GM21619 (cell line): ENCODE measurements around the gene WDR18.
A peak's percentile ranks its signal among the peaks of the same experiment; 100 is the strongest.

Source experiments
- ATAC-seq: cut with Tn5 transposase; IDR thresholded peaks from one replicate; pipeline ENCODE4 v1.9.1; 2021; ENCODE audit not compliant: unreplicated experiment

Gene WDR18, protein sequence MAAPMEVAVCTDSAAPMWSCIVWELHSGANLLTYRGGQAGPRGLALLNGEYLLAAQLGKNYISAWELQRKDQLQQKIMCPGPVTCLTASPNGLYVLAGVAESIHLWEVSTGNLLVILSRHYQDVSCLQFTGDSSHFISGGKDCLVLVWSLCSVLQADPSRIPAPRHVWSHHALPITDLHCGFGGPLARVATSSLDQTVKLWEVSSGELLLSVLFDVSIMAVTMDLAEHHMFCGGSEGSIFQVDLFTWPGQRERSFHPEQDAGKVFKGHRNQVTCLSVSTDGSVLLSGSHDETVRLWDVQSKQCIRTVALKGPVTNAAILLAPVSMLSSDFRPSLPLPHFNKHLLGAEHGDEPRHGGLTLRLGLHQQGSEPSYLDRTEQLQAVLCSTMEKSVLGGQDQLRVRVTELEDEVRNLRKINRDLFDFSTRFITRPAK

DNA sequence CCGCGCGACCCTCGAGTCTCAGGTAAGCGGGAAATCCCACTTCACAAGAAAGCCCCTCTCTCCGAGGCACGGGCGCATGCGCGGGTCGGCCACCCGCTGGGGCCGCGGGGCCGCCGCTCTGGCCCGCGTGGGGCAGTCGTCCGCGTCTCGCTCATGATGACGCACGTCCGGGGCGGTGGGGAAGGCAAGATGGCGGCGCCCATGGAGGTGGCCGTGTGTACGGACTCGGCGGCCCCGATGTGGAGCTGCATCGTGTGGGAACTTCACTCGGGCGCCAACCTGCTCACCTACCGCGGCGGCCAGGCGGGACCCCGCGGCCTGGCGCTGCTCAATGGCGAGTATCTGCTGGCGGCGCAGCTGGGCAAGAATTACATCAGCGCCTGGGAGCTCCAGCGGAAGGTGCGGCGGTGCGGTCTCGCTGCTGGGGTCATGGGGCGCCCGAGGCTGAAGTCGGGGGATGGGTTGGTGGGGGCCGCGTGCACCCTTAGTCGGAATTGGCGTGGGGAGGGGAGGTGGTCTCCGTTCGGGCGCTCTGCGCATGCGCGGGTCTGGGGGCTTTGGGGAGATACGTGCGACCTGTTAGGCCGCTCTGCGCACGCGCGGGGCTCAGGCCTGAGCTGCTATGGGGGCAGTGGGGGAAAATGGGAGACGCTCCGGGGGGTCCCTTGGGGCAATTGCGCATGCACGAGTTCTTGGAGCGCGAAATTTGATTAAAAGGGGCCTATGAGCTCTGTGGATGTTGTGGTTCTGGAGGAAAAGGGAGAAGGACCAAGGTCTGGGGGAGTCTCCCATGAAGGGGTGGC is at the start of gene WDR18:
TSS of gene WDR18 (plus strand) at position 181 of the 803 bp plus-strand sequence. CDS start at position 190, 9 bp downstream.
- ATAC-seq = peak; percentile 59

DNA sequence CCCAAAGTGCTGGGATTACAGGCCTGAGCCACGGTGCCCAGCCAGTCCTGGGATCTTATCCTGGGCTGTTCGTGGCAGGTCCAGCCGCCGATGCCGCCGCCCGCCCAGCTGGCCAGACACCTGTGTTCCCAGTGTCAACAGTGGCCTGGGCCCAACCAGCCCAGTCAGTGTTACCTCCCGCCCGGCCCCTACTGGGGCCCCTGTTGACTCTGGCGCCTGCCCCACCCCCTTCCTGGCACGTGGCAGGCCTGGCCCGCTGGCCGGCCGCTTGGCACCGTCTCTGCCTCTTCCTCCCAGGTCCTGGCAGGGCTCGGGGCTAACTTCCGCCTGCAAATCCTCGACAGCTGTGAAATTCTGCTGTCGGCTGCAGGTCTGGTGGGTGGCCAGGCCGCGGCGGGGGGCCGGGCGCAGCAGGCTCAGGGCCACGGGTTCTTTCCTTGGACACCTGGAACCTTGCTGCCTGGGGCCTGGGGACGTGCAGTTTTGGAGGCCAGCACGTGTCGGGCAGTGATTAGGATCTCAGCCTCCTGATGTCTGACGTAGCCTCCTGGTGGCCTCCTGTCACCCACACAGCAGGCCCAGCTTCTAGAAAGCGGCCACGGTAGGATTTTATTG is 49.2 kb upstream of the WDR18 start:
- no peak for ATAC-seq

DNA sequence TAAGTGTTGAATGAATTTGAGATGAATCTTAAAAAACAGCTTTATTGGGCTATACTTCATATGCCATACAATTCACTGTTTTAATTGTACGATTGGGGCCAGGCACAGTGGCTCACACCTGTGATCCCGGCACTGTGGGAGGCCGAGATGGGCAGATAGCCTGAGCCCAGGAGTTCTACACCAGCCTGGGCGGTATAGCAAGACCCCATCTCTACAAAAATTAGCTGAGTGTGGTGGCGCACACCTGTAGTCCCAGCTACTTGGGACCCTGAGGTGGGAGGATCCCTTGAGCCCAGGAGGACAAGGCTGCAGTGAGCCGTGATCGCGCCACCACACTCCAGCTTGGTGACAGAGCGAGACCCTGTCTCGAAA is 48.0 kb upstream of the WDR18 start:
- ATAC-seq = no peak

DNA sequence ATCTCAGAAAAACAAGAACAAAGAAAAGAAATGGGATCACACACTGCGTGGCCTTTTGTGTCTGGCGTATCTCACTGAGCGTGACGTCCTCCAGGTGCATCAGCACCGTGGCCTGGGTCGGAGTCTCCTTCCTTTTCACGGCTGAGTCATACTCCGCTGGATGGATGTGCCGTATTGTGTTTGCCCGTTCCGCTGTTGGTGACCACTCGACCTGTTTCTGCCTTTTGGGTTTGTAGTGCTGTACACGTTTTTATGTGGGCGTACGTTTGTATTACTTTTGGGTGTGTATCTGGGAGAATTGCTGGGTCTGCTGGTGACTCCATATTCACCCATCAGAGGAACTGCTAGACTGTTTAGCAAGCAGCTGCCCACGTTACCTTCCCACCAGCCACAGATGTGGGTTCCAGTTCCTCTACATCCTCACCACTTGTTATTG is 46.9 kb upstream of the WDR18 start:
- ATAC-seq = no peak

DNA sequence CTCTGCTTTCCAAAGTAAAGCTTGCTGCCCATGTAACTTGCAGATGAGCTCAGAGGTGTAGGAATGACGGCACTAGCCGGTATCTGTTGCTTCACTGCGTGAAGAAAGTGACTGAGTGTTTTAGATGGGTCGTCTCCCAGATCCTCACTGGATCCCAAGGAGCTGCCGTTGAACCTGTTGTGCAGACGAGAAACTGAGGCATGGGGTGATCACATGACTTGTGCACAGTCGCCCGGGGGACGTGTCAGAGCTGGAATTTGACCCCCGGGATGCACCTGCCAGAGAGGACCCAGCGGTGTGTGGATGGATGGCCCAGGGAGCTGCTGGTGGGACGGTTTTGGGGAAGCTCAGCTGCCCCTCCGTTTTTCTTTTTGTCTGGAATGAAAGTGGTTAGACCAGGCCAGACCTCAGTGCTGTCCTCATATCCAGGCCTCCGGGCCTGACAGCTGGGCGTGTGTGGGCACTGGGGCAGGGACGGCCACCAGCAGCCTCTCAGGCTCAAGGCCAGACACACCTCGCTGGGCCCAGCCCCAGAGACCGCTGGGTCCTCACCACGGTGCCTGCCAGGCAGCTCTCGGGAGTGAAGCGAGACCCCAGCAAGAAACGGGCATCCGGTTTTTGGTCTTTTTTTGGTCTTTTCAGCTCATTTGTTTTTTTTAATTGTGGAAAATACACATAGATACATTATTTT is 45.8 kb upstream of the WDR18 start:
- no peak for ATAC-seq

DNA sequence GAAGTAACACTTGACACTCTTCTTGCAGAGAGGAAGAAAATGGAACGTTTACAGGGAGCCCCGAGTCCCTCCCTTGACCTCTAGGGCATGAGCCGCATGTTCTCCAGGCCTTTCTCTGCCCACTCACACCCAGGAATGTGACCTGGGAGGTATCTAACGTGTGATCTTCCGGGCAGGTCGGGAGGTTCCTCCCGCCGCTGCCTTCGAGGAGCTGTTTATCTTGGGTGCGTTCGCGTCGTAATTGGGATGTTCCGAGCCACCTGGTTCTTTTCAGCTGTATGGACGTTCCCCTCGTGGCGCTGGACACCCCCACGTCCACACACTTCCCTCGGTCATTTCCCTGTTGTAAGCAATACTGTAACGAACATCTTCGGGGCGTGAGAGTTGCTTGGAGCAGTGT is 44.7 kb upstream of the WDR18 start:
- no peak for ATAC-seq

DNA sequence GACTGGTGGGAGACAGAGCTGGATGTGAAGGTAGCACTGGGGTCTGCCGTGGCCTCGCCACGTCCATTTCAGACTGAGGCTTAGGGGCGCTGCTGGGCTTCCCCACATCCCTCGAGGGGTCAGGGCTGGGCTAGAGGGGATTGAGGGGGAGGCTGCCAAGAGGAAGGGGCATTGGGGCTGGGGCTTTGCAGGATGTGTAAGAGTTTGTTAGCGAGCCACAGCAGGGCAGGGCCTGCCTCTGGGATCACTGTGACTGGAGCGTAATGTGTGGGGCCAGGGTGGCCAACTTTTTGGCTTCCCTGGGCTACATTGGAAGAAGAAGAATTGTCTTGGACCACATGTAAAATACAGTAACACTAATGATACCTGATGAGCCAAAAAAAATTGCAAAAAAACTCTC is 44.2 kb upstream of the WDR18 start:
- no peak for ATAC-seq

DNA sequence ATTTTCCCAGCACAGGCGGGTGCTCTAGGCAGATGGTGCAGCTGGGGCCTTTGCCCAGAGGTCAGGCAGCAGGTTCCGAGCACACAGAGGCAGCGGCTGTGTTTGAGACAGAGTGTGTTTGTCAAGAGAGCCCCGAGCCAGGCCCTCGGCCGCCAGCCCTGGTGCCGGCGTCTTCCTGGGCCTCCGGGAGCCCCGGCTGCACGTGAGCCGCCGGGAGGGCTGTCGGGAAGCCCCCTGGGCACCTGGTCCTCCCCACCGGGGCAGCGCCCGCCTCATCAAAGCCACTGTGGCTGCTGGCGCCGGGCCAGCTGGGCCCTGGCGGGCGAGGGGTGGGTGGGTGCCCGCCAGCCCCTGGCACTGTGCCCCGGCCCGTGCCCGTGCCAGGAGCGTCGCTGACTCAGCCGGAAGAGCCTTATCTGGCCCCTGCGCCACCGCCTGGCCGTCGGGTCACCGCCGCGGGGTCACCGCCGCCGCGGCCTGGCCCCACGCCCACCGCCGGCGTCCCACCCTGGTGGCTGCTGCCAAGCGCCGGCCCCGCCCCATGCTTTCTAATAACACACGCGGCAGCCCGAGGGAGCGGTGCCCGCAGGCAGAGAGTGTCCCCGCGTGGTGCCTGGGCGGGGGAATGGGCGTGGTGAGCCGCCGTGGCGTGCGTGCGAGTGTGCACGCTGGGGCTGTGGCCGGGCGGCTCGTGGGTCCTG is 43.4 kb upstream of the WDR18 start:
- peak; percentile 33 for ATAC-seq

DNA sequence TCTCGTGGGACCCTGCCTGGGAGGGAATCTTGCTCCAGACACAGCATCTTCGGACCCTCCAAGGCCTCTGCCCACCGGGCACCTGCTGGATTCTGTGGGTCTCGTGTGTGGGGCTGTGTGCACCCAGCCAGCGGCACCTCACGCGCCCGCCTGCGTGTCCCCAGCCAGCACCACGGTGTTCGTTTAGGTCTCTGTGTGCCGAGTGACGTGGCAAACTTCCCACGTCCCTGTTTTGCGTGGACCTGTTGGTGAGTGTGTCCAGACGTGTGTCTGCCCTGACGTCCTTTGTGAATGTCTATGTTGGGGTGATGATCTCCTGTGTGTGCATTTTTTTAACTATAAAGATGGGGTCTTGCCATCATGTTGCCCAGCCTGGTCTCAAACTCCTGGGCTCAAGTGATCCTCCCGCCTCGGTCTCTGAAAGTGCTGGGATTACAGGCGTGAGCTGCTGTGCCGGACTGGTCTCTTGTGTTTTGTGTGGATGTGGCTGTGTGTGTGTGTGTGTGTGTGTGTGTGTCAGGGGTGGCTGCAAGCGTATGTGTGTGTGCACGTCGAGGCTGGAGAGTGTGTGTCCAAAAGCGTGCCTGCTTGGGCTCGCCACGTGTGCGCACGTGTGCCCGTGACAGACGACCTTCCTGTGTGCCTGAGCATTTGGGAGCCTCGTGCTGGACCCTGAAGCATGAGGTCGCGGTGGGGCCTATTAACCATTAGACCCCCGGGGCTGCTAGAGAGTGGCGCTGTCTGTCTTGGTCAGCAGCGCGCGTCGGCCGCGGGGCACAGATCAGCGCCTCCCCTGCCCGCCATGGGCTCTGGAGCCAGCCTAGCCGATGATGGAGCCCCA is 42.6 kb upstream of the WDR18 start:
- ATAC-seq = no peak

DNA sequence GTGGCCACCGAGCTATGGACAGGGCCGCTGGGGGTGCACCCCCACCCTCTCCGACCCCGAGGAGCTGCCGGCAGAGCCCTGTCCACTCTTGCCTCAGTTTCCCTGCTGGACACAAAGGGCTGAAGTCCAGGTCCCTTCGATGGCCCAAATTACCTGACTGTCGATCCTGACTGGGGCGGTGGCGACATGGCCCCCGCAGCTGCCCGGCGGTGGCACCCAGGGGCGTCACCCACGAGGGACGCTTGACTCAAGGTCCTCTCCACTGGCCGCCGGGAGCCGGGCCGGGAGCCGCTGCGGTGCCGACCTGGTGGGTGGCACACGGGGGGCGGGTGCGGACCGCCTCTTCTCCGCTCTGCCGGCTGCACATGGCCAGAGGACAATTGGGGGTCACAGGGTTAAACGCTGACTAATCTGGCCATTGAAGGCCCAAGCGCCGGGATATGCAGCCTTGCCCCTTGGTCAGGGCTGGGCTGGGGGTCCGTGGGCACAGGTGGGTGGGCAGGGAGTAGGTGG is 42.0 kb upstream of the WDR18 start:
- no peak for ATAC-seq

DNA sequence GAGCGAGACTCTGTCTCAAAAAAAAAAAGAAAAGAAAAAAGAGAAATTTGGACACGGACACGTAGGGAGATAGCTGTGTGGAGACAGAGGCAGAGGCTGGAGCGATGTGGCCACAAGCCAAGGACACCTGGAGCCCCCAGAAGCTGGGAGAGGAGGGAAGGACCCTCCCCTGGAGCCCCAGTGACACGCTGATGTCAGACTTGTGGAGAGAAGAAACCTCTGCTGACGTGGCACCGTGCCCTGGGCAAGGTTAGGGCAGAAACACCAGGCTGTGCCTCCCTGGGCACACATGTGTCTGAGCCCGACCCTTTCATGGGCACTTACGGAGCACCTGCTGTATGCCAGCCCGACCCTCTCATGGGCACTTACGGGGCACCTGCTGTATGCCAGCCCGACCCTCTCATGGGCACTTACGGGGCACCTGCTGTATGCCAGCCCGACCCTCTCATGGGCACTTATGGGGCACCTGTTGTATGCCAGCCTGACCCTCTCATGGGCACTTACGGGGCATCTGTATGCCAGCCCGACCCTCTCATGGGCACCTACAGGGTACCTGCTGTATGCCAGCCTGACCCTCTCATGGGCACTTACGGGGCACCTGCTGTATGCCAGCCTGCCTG is 40.5 kb upstream of the WDR18 start:
- ATAC-seq = no peak

DNA sequence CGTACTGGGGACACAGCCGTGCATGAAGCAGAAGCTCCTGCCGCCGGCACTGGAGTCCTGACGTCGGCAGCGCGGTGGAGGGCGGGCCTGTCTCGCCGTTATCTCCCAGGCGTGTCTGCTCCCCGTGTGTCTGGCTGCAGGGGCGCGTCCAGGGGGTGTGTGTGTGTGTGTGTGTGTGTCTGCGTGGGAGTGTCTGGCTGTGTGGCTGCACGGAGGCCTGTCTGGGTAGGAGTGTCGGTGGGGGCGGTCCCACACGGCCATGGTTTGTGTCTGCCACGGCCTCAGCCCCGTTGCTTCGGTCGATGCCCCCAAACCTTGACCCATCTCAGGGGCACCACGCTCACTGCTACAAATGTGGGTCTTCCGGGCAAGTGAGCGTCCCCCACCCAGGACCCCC is 40.0 kb upstream of the WDR18 start:
- ATAC-seq = no peak

DNA sequence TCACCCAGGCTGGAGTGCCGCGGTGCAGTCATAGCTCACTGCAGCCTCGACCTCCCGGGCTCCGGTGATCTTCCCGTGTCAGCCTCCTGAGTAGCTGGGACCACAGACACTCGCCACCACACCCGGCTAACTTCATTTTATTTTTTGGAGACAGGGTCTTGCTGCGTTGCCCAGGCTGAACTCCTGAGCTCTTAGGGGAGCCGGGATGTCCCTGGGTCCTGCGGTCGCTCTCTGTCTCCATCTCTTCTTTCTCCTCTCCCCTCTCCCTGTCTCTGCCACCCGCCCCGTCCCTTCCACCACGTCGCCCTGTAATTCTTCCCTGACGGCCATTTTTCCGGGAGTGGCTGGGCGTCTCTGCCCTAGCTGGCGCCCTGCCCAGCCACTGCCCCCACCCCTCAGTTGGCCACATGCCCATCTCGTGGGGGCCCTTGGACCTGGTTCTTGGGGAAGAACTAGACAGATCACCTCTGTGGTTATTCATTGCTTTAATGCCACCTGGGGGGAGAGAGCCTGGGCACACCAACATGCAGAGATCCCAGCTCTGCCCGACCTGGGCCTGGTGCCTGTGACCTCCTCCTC is 39.4 kb upstream of the WDR18 start:
- ATAC-seq = no peak

DNA sequence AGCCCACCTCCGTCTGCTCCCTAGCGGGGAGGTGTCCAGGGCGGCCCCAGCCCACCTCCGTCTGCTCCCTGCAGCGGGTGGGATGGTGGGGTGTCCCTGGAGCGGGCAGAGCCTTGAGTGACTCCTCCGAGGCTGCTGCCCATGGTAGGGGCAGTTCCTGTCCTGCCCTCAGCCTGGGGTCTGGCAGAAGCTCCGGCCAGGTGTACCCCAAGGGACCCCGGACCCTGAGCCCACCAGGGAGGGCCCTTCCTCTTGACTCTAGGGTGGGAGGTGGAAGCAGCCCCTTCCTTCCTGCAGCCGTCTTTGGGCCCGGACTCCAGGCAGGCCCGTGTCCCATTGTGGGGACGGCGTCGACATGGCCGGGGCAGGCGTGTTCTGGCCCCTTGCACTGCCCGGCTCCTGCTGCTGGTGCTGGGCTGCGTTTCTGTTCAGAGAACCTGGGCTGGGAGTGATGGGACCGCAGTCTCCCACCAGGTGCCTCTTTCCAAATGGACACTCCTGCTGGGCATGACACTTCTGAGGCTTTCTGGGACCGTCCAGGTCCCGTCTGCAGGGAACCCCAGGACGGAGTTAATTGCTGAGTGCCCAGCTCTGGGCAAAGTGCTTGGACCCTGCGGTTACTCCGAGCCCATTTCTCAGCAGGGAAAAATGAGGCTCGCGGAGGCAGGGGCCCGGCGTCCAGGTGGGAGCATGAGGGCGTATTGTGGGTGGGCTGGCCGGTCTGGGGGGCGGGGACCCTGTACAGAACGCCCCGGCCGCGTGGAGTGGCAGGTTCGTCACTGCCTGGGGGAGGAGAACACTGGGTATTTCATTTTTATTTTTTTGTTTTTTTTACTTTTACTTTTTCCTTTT is 38.5 kb upstream of the WDR18 start:
- no peak for ATAC-seq

DNA sequence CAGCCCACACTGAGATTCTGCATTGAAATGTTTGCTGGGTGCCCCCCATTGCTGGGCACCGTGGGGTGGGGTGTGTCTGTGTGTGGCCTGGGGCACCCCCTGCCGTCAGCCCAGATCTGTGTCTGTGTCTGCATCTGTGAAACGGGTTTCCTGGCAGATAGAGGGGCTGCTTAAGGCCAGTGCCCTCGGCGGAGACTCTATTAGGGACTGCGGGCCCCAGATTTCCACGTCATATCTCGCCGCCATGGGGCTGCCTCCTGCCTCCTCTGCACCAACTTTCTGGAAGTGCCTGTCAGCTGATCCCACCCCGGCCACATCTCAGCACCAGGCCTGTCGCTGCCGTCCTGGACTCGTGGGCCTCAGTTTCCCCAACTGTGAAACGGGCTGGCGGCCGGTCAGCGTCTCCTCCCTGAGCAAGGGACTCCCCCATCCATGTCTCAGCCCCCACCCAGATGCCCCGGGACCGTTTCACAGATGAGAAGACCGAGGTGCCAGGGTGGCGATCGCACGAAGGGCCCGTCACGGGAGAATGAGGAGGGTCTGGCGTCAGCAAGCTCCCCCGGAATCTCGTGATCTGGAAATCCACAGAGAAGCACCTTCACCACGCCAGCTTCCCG is 36.9 kb upstream of the WDR18 start:
- ATAC-seq = peak; percentile 11

DNA sequence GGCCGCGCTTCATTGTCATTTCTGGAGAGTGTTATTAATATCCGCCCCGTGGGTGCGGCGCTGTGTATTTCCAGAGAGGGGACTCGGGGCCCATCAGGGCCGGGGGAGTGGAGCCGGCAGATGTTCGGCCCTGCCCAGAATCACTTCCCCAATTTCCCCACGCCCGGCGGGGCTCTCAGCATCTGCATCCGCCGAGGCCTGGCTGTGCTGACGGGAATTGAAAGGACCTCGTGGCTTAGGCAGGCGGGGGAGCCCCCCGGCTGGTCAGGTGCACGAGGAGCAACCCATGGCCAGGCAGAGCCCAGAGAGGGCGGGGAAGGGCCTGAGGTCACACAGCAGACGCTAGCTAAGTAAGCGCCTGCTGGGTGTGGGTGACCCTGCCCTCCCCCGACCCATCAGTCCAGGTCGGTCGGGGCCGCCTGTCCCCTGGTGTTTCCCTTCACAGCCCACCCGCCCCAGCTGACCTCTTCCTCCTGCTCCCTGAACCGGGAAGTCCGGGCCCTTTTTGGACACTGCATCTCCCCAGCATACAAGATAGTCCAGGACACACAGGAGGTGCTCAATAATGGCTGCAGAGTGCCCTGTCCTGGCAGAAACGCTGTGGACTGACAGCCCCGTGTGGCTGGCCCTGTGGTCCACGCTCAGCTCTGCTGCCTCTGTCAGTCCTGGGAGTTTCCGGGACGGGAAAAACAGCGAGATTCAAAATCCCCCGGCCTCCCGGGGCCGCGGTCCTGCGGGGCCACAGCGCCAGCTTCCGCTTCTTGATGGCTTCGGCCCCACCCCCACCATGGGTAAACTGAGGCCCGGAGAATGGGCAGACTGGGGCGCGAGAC is 36.2 kb upstream of the WDR18 start:
- ATAC-seq = peak; percentile 53
